ENCODE measurements around the gene WDFY2. TPM values are rescaled to one million over a fixed set of nuclear protein-coding genes. Genes with fewer than 3 reads are reported as not detected.

The WDFY2 gene
- total RNA-seq, 1 experiment from 2014 or later = 45.5 TPM

GRCh38 chr13:51778392-51778791 is 194.1 kb downstream of the WDFY2 start:
- TF ChIP-seq CTCF (conservative IDR thresholded peaks at IDR 0.05; ENCODE audit: low read depth, low read length) (no peak), EZH2 (IDR thresholded peaks at IDR 0.05; ENCODE audit: borderline replicate concordance, low read depth, low read length, poor library complexity, severe bottlenecking) (no peak)
- H3K27me3 ChIP-seq (replicated peaks; ENCODE audit: insufficient read depth, low read depth, low read length, poor library complexity) = no peaks in the 10 kb centered on the region
- H3K27ac ChIP-seq (ENCODE audit: low read depth, low read length, poor library complexity, severe bottlenecking) = no peak overlapping the region
- DNase-seq (ENCODE audit: low spot score) = no peak
- BruUV-seq (replicated peaks) = no TSS peak
- POLR2A ChIA-PET (ENCODE audit: low non-redundant PET) = no interaction called here
- H3K9me3 ChIP-seq (ENCODE audit: low read depth, low read length, poor library complexity, severe bottlenecking) = no peaks in the 10 kb centered on the region
- peaks cover 13% of the 10 kb centered on the region for H3K4me1 ChIP-seq (ENCODE audit: insufficient read depth, low read length, poor library complexity, severe bottlenecking)
- CTCF ChIA-PET = no interaction called here
- H3K36me3 ChIP-seq (ENCODE audit: insufficient read depth, low read length, poor library complexity, severe bottlenecking) = no peaks in the 10 kb centered on the region
- intact Hi-C loops (cut with micrococcal nuclease; ENCODE audit: unreplicated experiment) = no loop called here
- H3K4me3 ChIP-seq (ENCODE audit: low read depth, low read length, poor library complexity, severe bottlenecking) = no peak overlapping the region

GRCh38 chr13:51780099-51780498 is 195.8 kb downstream of the WDFY2 start:
- Histone ChIP-seq H3K4me3 (ENCODE audit: low read depth, low read length, poor library complexity, severe bottlenecking) (no peak overlapping the region), H3K27ac (ENCODE audit: low read depth, low read length, poor library complexity, severe bottlenecking) (no peak overlapping the region), H3K4me1 (ENCODE audit: insufficient read depth, low read length, poor library complexity, severe bottlenecking) (peaks cover 13% of the 10 kb centered on the region), H3K27me3 (replicated peaks; ENCODE audit: insufficient read depth, low read depth, low read length, poor library complexity) (no peaks in the 10 kb centered on the region), H3K9me3 (ENCODE audit: low read depth, low read length, poor library complexity, severe bottlenecking) (no peaks in the 10 kb centered on the region), H3K36me3 (ENCODE audit: insufficient read depth, low read length, poor library complexity, severe bottlenecking) (no peaks in the 10 kb centered on the region)
- no TSS peak for BruUV-seq (replicated peaks)
- ChIA-PET CTCF (no interaction called here), POLR2A (ENCODE audit: low non-redundant PET) (no interaction called here)
- no peak for DNase-seq (ENCODE audit: low spot score)
- intact Hi-C loops (cut with micrococcal nuclease; ENCODE audit: unreplicated experiment) = loop anchor here (5.0 kb wide), 1 partner anchor 343 kb away; no protein-coding TSS in a partner anchor
- TF ChIP-seq EZH2 (IDR thresholded peaks at IDR 0.05; ENCODE audit: borderline replicate concordance, low read depth, low read length, poor library complexity, severe bottlenecking) (no peak), CTCF (conservative IDR thresholded peaks at IDR 0.05; ENCODE audit: low read depth, low read length) (no peak)

GRCh38 chr13:51781246-51782022 is 197.2 kb downstream of the WDFY2 start:
- intact Hi-C loops (cut with micrococcal nuclease; ENCODE audit: unreplicated experiment) = loop anchor here (5.0 kb wide), 1 partner anchor 344 kb away; no protein-coding TSS in a partner anchor
- Histone ChIP-seq H3K36me3 (ENCODE audit: insufficient read depth, low read length, poor library complexity, severe bottlenecking) (no peaks in the 10 kb centered on the region), H3K9me3 (ENCODE audit: low read depth, low read length, poor library complexity, severe bottlenecking) (no peaks in the 10 kb centered on the region), H3K4me3 (ENCODE audit: low read depth, low read length, poor library complexity, severe bottlenecking) (no peak overlapping the region), H3K4me1 (ENCODE audit: insufficient read depth, low read length, poor library complexity, severe bottlenecking) (peaks cover 23% of the 10 kb centered on the region), H3K27me3 (replicated peaks; ENCODE audit: insufficient read depth, low read depth, low read length, poor library complexity) (no peaks in the 10 kb centered on the region), H3K27ac (ENCODE audit: low read depth, low read length, poor library complexity, severe bottlenecking) (no peak overlapping the region)
- no peak for TF ChIP-seq EZH2 (IDR thresholded peaks at IDR 0.05; ENCODE audit: borderline replicate concordance, low read depth, low read length, poor library complexity, severe bottlenecking)
- TF ChIP-seq CTCF (conservative IDR thresholded peaks at IDR 0.05; ENCODE audit: low read depth, low read length) = peak; percentile 63
- ChIA-PET CTCF (interaction anchor here (0.5 kb wide), 1 partner anchor 289 kb away, joined by 3 read pairs; no protein-coding TSS in a partner anchor), POLR2A (ENCODE audit: low non-redundant PET) (no interaction called here)
- peak; percentile 51 for DNase-seq (ENCODE audit: low spot score)
- no TSS peak for BruUV-seq (replicated peaks)
